Right lobe of liver (tissue), 6 donors: ENCODE measurements around the gene KCNMA1. TPM values are rescaled to one million over a fixed set of nuclear protein-coding genes. Genes with fewer than 3 reads are reported as not detected.

Source experiments
- ATAC-seq, 4 donors: fragments of 200-7000 bp; cut with Tn5 transposase; one replicate each; pipeline ENCODE4 v1.9.1; 2020; ENCODE audit warnings: mild to moderate bottlenecking in 4 of 4, moderate library complexity in 4 of 4
- DNase-seq, 3 donors: peaks; one replicate each; pipeline ENCODE4 v3.0.0-alpha.2; 2020
- H3K27ac ChIP-seq, 3 donors: fragments of 200-600 bp; one replicate each; pipeline ENCODE4 v1.8.0; 2022
- H3K27me3 ChIP-seq, 2 donors: fragments of 200-600 bp; one replicate each; pipeline ENCODE4 v1.8.0; 2022
- H3K36me3 ChIP-seq, 4 donors: fragments of 200-600 bp; sonication (generic) in 1 of 4; one replicate each; pipeline versions ENCODE4 v1.5.1 to v1.8.0; 2017 to 2022; ENCODE audit warnings: control low read depth in 1 of 4
- H3K4me1 ChIP-seq, 4 donors: fragments of 200-600 bp; sonication (generic) in 1 of 4; one replicate each; pipeline versions ENCODE4 v1.5.1 to v1.8.0; 2017 to 2022; ENCODE audit warnings: control low read depth in 1 of 4
- H3K4me3 ChIP-seq, 3 donors: fragments of 200-600 bp; one replicate each; pipeline ENCODE4 v1.8.0; 2022
- H3K9me3 ChIP-seq, 4 donors: fragments of 200-600 bp; sonication (generic) in 1 of 4; one replicate each; pipeline versions ENCODE4 v1.5.1 to v1.8.0; 2017 to 2022; ENCODE audit warnings: control low read depth in 1 of 4
- POLR2A ChIP-seq: fragments of 450-650 bp; IDR thresholded peaks from one replicate; pipeline ENCODE4 v1.6.1; 2017; ENCODE audit warnings: antibody characterized with exemption, mild to moderate bottlenecking
- WGBS: methylation state at CpG from one replicate; pipeline ENCODE4 v1.1.6; 2018; ENCODE audit warnings: low coverage, low lambda C conversion rate; ENCODE audit not compliant: insufficient coverage; ENCODE audit errors: missing lambda C conversion rate; 5-methylcytosine and 5-hydroxymethylcytosine counted together
- intact Hi-C, 2 donors: fragments of 100-400 bp; cut with DNase I; formaldehyde crosslinking; loops; one replicate each; pipeline versions ENCODE4 v1.11.2 to v1.14.1; 2022
- total RNA-seq, 6 experiments: library from RNA; depleted of rRNA in 2 of 6; stranded (reverse); fragments of >200 nt in 2 of 6; fragmentation: NEBNext Ultra II Directional in 3 of 6; extraction: Animal tissue kit (Norgen Biotek cat#: 25700) in 3 of 6; gene quantifications; one replicate each; pipeline versions ENCODE4 v1.1.0 to v1.2.4, GENCODE V29; 2016 to 2023
- TF ChIP-seq, protein P1 (sequence below), 4 donors: fragments of 200-600 bp in 3 of 4; fragments of 450-650 bp in 1 of 4; IDR thresholded peaks; one replicate each; pipeline versions ENCODE4 v1.5.1 to v1.8.0; 2016 to 2022; ENCODE audit warnings: antibody characterized with exemption in 4 of 4, mild to moderate bottlenecking in 2 of 4
- donor health status: DM: no; HTN: yes; CAD: no.
- donor health status: DM: no; HTN: no; CAD: no.
- donor health status: DM: no; HTN: no; CAD: no.
- donor health status: DM: no; HTN: yes; CAD: no.
- donor health status: DM: no; HTN: yes; CAD: no.

KCNMA1 gene
- total RNA-seq, 6 experiments from 2014 or later: 5.7 to 48.0 (median 15.1) TPM

- H3K9me3 ChIP-seq: no peaks in the 10 kb centered on the region
- DNase-seq (no peak), ATAC-seq (peak in 2 of 4 donors; percentile 38 to 44)
- TF ChIP-seq, protein P1, sequence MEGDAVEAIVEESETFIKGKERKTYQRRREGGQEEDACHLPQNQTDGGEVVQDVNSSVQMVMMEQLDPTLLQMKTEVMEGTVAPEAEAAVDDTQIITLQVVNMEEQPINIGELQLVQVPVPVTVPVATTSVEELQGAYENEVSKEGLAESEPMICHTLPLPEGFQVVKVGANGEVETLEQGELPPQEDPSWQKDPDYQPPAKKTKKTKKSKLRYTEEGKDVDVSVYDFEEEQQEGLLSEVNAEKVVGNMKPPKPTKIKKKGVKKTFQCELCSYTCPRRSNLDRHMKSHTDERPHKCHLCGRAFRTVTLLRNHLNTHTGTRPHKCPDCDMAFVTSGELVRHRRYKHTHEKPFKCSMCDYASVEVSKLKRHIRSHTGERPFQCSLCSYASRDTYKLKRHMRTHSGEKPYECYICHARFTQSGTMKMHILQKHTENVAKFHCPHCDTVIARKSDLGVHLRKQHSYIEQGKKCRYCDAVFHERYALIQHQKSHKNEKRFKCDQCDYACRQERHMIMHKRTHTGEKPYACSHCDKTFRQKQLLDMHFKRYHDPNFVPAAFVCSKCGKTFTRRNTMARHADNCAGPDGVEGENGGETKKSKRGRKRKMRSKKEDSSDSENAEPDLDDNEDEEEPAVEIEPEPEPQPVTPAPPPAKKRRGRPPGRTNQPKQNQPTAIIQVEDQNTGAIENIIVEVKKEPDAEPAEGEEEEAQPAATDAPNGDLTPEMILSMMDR (IDR thresholded peaks at IDR 0.05): no peak
- TF ChIP-seq POLR2A: no peak
- intact Hi-C loops: no loop called here
- 75% methylated on average over 2 of the region's 2 CpGs for WGBS
- H3K4me1 ChIP-seq: no peaks in the 10 kb centered on the region
- no peak overlapping the region for H3K4me3 ChIP-seq
- H3K27ac ChIP-seq: no peak overlapping the region
- H3K36me3 ChIP-seq: no peaks in the 10 kb centered on the region
- no peaks in the 10 kb centered on the region for H3K27me3 ChIP-seq
These were observed 94.8 kb downstream of the KCNMA1 start for GRCh38 chr10:77542710-77543259.

DNA sequence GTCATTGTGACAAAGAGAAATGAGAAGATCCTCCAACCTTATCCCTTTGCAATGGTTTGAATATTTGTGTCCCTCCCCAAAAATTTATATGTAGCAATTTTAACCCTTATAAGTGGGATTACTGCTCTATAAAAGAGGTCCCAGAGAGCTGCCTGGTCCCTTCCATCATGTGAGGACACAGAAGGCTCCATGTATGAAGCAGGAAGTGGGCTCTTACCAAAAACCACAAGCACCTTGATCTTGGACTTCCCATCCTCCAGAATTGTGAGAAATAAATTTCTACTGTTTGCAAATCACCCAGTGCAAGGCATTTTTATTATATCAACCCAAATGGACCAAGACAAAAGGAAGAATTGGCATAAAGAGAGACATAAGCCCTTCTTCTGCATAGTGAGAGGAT, 95.7 kb downstream of the KCNMA1 start:
- ATAC-seq: no peak
- TF ChIP-seq, protein P1 (IDR thresholded peaks at IDR 0.05): no peak
- Histone ChIP-seq H3K4me3 (no peak overlapping the region), H3K27ac (no peak overlapping the region), H3K36me3 (no peaks in the 10 kb centered on the region), H3K9me3 (no peaks in the 10 kb centered on the region), H3K4me1 (no peaks in the 10 kb centered on the region), H3K27me3 (no peaks in the 10 kb centered on the region)
- intact Hi-C loops: no loop called here
- no peak for DNase-seq

- H3K4me3 ChIP-seq: no peak overlapping the region
- TF ChIP-seq, protein P1 (IDR thresholded peaks at IDR 0.05): no peak
- TF ChIP-seq POLR2A: no peak
- DNase-seq (no peak), ATAC-seq (no peak)
- H3K9me3 ChIP-seq: no peaks in the 10 kb centered on the region
- H3K27me3 ChIP-seq: no peaks in the 10 kb centered on the region
- H3K27ac ChIP-seq: no peak overlapping the region
- intact Hi-C loops: no loop called here
- H3K36me3 ChIP-seq: no peaks in the 10 kb centered on the region
- H3K4me1 ChIP-seq: no peaks in the 10 kb centered on the region
- WGBS: 92% methylated on average over 1 of the region's 1 CpG
These were observed 96.4 kb downstream of the KCNMA1 start for GRCh38 chr10:77541247-77541646.

- no peak for DNase-seq
- Histone ChIP-seq H3K27ac (no peak overlapping the region), H3K4me1 (peaks cover 0 to 2% (median 0%) of the 10 kb centered on the region in 4 donors), H3K36me3 (no peaks in the 10 kb centered on the region), H3K9me3 (no peaks in the 10 kb centered on the region), H3K4me3 (no peak overlapping the region), H3K27me3 (no peaks in the 10 kb centered on the region)
- intact Hi-C loops: no loop called here
- no peak for ATAC-seq
- WGBS: 77% methylated on average over 6 of the region's 7 CpGs
- TF ChIP-seq POLR2A: no peak
- TF ChIP-seq, protein P1 (IDR thresholded peaks at IDR 0.05): no peak
These were observed 98.3 kb downstream of the KCNMA1 start for GRCh38 chr10:77539147-77539935.
